Glomerular endothelial cell (primary cell): Measurements from ENCODE around the gene ARHGAP26. TPM values are rescaled to one million over a fixed set of nuclear protein-coding genes. Genes with fewer than 3 reads are reported as not detected.
"Not testable (repeated sequence)": the region's sequence is repeated elsewhere in the genome, so short reads cannot be mapped to it uniquely, and the experiment has no call there.

Experiments used
- DNase-seq: peaks from one replicate; pipeline ENCODE4 v3.0.0-alpha.2; 2011; ENCODE audit warnings: low read depth, low spot score; ENCODE audit errors: extremely low read depth
- total RNA-seq: library from RNA; depleted of rRNA; stranded (reverse); fragments of >200 nt; gene quantifications from 2 replicates; pipeline ENCODE4 v1.2.3, GENCODE V29; 2015

The ARHGAP26 gene
- total RNA-seq, 1 donor from 2014 or later = 33.1 TPM

- peak; percentile 61 for DNase-seq
Measured at GRCh38 chr5:142922223-142922952, 152.2 kb downstream of the ARHGAP26 start.

DNA sequence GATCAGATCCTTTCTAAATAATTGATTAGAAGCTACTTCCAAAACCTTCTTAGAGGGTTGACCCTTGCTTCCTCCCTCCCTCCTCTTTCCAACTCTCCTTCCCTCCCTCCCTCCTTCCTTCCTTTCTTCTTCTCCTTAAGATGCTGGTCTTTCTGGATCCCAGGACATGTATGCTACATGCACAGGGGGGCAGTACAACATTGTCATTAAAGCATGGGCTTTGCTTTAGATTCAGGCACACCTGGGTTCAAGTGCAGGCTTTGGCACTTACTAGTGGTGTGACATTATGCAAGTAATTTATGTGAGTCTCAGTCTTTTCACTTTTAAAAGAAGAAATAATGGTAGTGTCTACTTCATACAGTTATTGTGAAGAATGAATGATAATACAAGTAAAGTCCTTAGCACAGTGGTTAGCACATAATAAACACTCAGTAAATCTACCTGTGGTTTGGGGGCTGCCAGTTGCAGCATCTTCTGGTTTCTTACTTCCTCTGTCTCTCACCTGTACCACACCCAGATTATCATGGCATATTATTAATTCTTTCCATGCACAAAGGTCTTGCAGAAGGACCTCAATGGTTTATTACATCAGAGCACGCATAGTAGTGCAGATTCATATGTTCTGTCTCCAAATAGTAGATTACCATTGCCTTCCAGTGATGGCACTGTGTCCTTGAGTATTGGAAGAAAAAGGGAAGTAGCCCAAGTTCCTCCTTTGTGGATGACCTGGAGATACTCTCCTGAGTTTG is 154.1 kb downstream of the ARHGAP26 start:
- no peak for DNase-seq

DNA sequence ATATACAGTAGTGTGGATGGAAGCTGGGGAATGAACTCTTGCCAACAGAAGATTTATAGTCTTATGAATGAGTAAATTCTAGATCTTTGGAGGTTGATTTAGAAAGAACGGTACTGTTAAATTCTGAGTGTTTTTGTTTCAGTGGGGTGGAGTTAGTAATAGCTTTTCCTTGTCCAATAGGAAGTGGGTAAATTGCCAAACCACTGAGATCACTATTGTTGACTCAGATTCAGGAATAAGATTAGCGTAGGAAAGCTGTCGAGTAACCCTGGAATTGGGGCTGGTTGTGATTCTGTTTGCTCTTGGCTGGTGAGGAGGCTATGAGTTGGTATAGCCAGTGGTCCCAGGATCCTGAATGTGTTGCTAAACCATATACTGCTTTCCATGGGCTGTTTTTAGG is 155.6 kb downstream of the ARHGAP26 start:
- DNase-seq = peak; percentile 67

DNA sequence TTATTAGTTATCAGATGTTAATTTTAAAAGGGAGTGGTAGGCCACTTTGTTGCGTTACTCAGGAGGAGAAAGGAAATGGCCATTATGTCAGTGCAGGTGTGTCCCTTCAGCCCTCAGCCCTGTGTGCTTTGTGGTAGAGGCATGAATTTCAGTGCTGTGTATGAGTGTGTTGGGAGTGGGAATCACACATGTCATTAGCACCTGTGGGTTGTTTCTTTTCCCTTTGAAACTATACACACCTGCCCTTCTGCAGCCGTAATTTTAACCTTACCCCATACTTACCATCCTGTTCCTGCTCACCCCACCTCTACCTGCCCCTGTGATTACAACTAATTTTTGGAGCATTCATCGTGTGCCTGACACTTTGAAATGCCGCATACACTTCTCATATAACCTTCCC is 156.4 kb downstream of the ARHGAP26 start:
- no peak for DNase-seq

DNA sequence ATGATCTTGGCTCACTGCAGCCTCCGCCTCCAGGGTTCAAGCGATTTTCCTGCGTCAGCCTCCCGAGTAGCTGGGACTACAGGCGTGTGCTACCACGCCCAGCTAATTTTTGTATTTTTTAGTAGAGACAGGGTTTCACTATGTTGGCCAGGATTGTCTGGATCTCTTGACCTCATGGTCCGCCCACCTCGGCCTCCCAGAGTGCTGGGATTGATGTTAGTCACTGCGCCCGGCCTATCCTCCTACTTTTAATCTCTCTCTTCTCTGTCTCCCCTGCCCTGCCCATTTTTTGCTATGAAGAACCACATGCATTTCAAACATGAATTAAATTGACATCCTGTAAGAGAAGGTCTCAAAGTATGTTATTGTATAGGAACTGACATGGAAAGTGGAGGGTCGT is 158.8 kb downstream of the ARHGAP26 start:
- not testable (repeated sequence) for DNase-seq

- DNase-seq = no peak
Measured at GRCh38 chr5:142929587-142929986, 159.4 kb downstream of the ARHGAP26 start.

DNA sequence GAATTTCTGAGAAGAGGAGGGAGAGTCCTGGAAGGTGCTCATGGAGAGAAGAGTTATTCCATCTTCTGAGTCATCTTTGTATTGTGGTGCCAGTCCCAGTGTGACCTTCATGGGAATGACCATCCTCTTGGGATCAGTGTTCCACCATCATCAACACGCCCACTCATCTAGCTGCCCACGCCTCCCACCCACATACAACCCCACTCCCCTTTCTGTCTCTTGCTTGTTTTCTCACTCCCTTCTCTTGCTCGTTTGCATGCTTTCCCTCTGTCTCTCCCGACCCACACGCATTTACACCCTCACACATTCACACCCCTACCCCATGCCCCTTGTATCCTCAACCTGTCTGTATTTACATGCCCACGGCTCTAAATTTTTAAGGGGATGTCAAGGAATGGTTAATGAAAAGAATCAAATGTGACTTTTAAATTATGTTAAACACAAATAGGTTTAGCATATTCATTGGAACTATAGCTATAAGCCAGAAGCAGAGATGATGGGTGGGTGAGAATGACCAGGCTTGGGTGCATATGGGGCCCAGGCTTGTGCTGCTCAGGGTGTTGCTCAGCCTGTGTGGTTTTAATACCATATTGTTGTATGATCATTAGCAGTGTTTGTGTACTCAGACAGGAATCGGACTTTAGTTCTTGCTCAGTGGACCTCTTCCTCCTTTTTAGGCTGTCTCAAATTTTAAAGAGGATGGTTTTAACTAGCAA is 160.4 kb downstream of the ARHGAP26 start:
- no peak for DNase-seq

- DNase-seq = no peak
Measured at GRCh38 chr5:142931896-142932686, 161.9 kb downstream of the ARHGAP26 start.

DNA sequence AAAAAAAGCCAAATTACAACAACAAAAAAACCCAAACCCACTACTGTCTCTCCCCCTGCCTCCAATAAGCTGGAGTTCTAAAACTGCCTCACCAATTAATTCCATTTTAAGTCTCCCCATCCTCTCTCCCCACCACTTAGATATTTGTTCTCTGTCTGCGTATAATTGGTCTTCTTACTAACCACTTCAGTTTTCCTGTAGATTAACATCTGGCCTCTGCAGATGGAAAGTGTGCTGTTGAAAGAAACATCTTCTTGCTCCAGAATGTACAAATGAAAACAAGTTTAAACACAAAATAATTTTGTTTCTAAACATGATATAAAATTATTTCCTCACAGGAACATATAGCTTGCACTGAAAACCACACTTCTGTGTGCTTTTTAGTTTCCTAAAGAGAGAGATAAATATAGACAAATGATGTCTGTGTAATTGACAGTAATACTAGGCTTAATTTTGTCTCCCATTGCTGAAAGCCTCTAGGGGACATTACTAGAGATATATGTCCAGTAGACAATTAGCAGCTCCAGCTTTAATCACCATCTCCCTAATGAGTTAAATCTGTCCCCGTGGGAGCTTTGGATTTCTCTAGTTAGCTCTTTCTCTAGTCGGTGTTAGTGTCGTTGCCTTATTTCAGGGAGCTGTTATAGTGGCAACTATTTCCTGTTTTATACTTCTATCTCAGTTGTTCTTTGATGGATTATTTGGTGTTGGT is 164.0 kb downstream of the ARHGAP26 start:
- DNase-seq = no peak

GRCh38 chr5:142935014-142935413 is 164.8 kb downstream of the ARHGAP26 start:
- no peak for DNase-seq

GRCh38 chr5:142937374-142937773 is 167.2 kb downstream of the ARHGAP26 start:
- DNase-seq = no peak

DNA sequence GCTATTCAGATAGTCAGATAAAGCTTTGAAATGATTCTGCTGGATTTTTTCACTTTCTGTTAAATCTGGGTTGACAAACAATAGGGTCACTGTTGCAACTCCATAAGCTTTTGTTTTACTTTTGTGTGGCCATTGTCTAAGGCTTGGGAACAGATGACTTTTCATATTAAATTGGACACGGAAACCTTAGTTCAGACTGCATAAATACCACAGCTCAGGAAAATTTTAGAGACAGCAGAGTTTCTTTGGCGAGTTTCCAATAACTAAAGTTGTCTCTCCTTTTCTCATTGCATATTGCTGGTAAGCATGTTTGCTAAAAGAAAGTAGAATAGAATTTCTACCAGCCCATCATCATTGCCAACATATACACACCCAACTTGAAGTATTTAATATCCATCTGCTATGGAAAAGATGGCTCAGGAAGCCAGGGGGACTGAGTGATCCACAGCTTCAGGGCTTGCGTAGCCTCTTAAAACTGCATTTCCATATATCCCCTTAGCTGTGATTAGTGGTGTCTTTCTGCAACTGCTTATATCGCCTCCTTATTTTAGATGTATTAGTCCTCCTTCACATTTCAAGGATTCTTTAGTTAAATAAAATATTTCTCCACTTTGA is 168.2 kb downstream of the ARHGAP26 start:
- DNase-seq = no peak

- DNase-seq = no peak
Measured at GRCh38 chr5:142939006-142939405, 168.8 kb downstream of the ARHGAP26 start.

DNA sequence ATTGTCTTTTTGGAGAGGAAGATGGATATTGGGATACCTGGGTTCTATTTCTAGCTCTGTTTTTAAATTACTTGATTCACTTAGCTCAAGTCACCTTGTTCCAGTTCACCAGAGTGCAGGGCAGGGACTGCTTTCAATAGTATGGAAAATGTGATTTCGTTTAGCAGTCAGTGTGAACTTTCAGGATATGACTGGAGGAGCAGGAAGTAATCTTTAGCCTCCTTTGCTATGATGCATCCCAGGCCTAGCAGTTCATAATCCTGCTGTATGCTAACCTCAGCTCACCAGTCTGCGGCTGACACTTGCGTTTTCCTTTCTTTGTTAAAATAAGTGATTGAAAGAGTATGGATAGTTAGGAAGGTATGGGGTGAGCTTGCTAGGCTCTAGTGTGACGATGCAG is 169.7 kb downstream of the ARHGAP26 start:
- no peak for DNase-seq

- DNase-seq = no peak
Measured at GRCh38 chr5:142941245-142941644, 171.1 kb downstream of the ARHGAP26 start.

GRCh38 chr5:142942901-142943300 is 172.7 kb downstream of the ARHGAP26 start:
- DNase-seq = no peak

GRCh38 chr5:142944140-142944539 is 174.0 kb downstream of the ARHGAP26 start:
- DNase-seq = no peak

DNA sequence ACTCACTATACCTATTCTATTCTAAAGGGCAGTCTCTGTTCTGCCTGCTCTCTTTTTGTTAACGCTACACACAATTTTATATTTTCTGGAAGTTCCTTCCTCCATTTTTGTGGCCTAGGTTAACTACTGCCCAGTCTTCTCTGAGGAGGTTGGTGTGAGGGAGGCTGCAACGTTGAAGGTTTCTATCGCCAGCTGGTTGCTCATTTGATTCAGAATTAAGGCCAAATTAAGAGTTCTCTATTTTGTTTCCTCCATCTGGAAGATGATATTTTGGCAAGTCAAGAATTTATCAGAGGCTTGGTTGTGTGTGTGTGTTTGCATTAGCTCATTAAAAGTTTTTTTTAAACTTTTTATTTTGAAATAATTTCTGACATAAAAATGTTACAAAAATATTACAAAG is 175.1 kb downstream of the ARHGAP26 start:
- DNase-seq = no peak

- no peak for DNase-seq
Measured at GRCh38 chr5:142945845-142946244, 175.7 kb downstream of the ARHGAP26 start.
